Ectodermal cell (in vitro differentiated cells): ENCODE results near the gene COX6A2.

ENCODE experiments used
- H3K27ac ChIP-seq: 2 replicates; pipeline ENCODE4 v1.7.0; 2013; ENCODE audit warnings: mild to moderate bottlenecking, low read depth, low read length; ENCODE audit not compliant: insufficient read depth, poor library complexity, severe bottlenecking
- H3K27me3 ChIP-seq: 2 replicates; pipeline ENCODE4 v1.7.0; 2013; ENCODE audit warnings: mild to moderate bottlenecking, low read length; ENCODE audit not compliant: insufficient read depth, control insufficient read depth, poor library complexity, severe bottlenecking
- H3K36me3 ChIP-seq: one replicate; pipeline ENCODE4 v1.7.0; 2013; ENCODE audit warnings: low read length; ENCODE audit not compliant: control insufficient read depth, insufficient read depth
- H3K4me1 ChIP-seq: one replicate; pipeline ENCODE4 v1.7.0; 2013; ENCODE audit warnings: low read length; ENCODE audit not compliant: control insufficient read depth, insufficient read depth
- H3K4me3 ChIP-seq: 2 replicates; pipeline ENCODE4 v1.7.0; 2013; ENCODE audit warnings: low read depth, low read length, control low read depth; ENCODE audit not compliant: insufficient read depth
- H3K9me3 ChIP-seq: 2 replicates; pipeline ENCODE4 v1.7.0; 2013; ENCODE audit warnings: mild to moderate bottlenecking, low read length, moderate library complexity; ENCODE audit not compliant: control insufficient read depth
- WGBS, 2 experiments: methylation state at CpG; one replicate each; pipeline ENCODE4 v1.1.7; 2013; ENCODE audit warnings: missing lambda C conversion rate in 2 of 2; 5-methylcytosine and 5-hydroxymethylcytosine counted together

COX6A2 gene

GRCh38 chr16:31436221-31437045 lies 8.3 kb upstream of the COX6A2 start:
- Histone ChIP-seq H3K27ac (no peak overlapping the region), H3K36me3 (no peaks in the 10 kb centered on the region), H3K4me3 (no peak overlapping the region), H3K27me3 (no peaks in the 10 kb centered on the region), H3K4me1 (no peaks in the 10 kb centered on the region), H3K9me3 (no peaks in the 10 kb centered on the region)
- 94% methylated on average over 44 of the region's 44 CpGs for WGBS, 2 experiments

- no peaks in the 10 kb centered on the region for H3K9me3 ChIP-seq
- no peaks in the 10 kb centered on the region for H3K4me1 ChIP-seq
- H3K27ac ChIP-seq = no peak overlapping the region
- no peak overlapping the region for H3K4me3 ChIP-seq
- H3K27me3 ChIP-seq = no peaks in the 10 kb centered on the region
- no peaks in the 10 kb centered on the region for H3K36me3 ChIP-seq
- WGBS, 2 experiments = 93 to 94% methylated on average over 47 of the region's 47 CpGs
These were observed 7.4 kb upstream of the COX6A2 start for GRCh38 chr16:31435341-31436220.

GRCh38 chr16:31430380-31431052 lies 2.4 kb upstream of the COX6A2 start:
- no peaks in the 10 kb centered on the region for H3K36me3 ChIP-seq
- H3K27ac ChIP-seq = no peak overlapping the region
- H3K4me1 ChIP-seq = peaks cover 3% of the 10 kb centered on the region
- no peaks in the 10 kb centered on the region for H3K9me3 ChIP-seq
- 57 to 58% methylated on average over 5 of the region's 5 CpGs for whole genome bisulfite sequencing, 2 experiments
- no peak overlapping the region for H3K4me3 ChIP-seq
- H3K27me3 ChIP-seq = no peaks in the 10 kb centered on the region

GRCh38 chr16:31429796-31430195 lies 1.6 kb upstream of the COX6A2 start:
- Histone ChIP-seq H3K27me3 (no peaks in the 10 kb centered on the region), H3K36me3 (no peaks in the 10 kb centered on the region), H3K27ac (no peak overlapping the region), H3K4me1 (peaks cover 3% of the 10 kb centered on the region), H3K4me3 (no peak overlapping the region), H3K9me3 (no peaks in the 10 kb centered on the region)
- WGBS, 2 experiments = 88 to 89% methylated on average over 3 of the region's 3 CpGs

GRCh38 chr16:31429314-31429713 lies 1.2 kb upstream of the COX6A2 start:
- H3K4me3 ChIP-seq = no peak overlapping the region
- WGBS, 2 experiments = 80 to 100% methylated on average over 1 of the region's 1 CpG
- H3K27me3 ChIP-seq = no peaks in the 10 kb centered on the region
- H3K27ac ChIP-seq = no peak overlapping the region
- no peaks in the 10 kb centered on the region for H3K36me3 ChIP-seq
- no peaks in the 10 kb centered on the region for H3K9me3 ChIP-seq
- peaks cover 3% of the 10 kb centered on the region for H3K4me1 ChIP-seq

- no peaks in the 10 kb centered on the region for H3K36me3 ChIP-seq
- no peak overlapping the region for H3K27ac ChIP-seq
- H3K4me1 ChIP-seq = peaks cover 3% of the 10 kb centered on the region
- H3K9me3 ChIP-seq = no peaks in the 10 kb centered on the region
- no peaks in the 10 kb centered on the region for H3K27me3 ChIP-seq
- no peak overlapping the region for H3K4me3 ChIP-seq
- WGBS, 2 experiments = 92 to 93% methylated on average over 7 of the region's 7 CpGs
These were observed 583 bp upstream of the COX6A2 start for GRCh38 chr16:31428638-31429247.

- H3K36me3 ChIP-seq = no peaks in the 10 kb centered on the region
- no peak overlapping the region for H3K4me3 ChIP-seq
- no peaks in the 10 kb centered on the region for H3K27me3 ChIP-seq
- WGBS, 2 experiments = 93 to 94% methylated on average over 70 to 77 of the region's 83 CpGs
- H3K27ac ChIP-seq = no peak overlapping the region
- no peaks in the 10 kb centered on the region for H3K9me3 ChIP-seq
- peaks cover 3% of the 10 kb centered on the region for H3K4me1 ChIP-seq
These were observed 500 bp downstream of the COX6A2 start for GRCh38 chr16:31427441-31428278.

GRCh38 chr16:31423801-31424200 lies 4.4 kb downstream of the COX6A2 start:
- WGBS, 2 experiments = 87 to 89% methylated on average over 11 to 12 of the region's 12 CpGs
- Histone ChIP-seq H3K4me1 (no peaks in the 10 kb centered on the region), H3K4me3 (no peak overlapping the region), H3K27me3 (no peaks in the 10 kb centered on the region), H3K27ac (no peak overlapping the region), H3K9me3 (no peaks in the 10 kb centered on the region), H3K36me3 (no peaks in the 10 kb centered on the region)

- H3K36me3 ChIP-seq = no peaks in the 10 kb centered on the region
- WGBS, 2 experiments = 93 to 94% methylated on average over 3 of the region's 3 CpGs
- H3K4me1 ChIP-seq = no peaks in the 10 kb centered on the region
- H3K27me3 ChIP-seq = no peaks in the 10 kb centered on the region
- H3K4me3 ChIP-seq = no peak overlapping the region
- H3K27ac ChIP-seq = no peak overlapping the region
- H3K9me3 ChIP-seq = no peaks in the 10 kb centered on the region
These were observed 4.9 kb downstream of the COX6A2 start for GRCh38 chr16:31423241-31423640.
